SK-N-MC (cell line): ENCODE measurements around the gene MX1.

Experiments used
- DNase-seq: peaks from one replicate; pipeline ENCODE4 v3.0.0-alpha.2; 2011; ENCODE audit warnings: low read depth, low spot score
- H3K27ac ChIP-seq: fragments of 200-600 bp; sonication (generic); 2 replicates; pipeline ENCODE4 v1.5.1; 2016; ENCODE audit warnings: mixed run types
- H3K36me3 ChIP-seq: fragments of 200-600 bp; sonication (generic); 2 replicates; pipeline ENCODE4 v1.6.1; 2017; ENCODE audit warnings: antibody characterized with exemption, low read length, mixed read lengths; ENCODE audit not compliant: insufficient read depth
- H3K4me3 ChIP-seq: fragments of 200-600 bp; sonication (generic); 2 replicates; pipeline ENCODE4 v1.5.1; 2016
- H3K9ac ChIP-seq: fragments of 200-600 bp; sonication (generic); 2 replicates; pipeline ENCODE4 v1.8.0; 2017; ENCODE audit warnings: mixed run types, mixed read lengths; ENCODE audit not compliant: insufficient read length
- H3K9me3 ChIP-seq: fragments of 200-600 bp; sonication (generic); 2 replicates; pipeline ENCODE4 v1.6.1; 2017; ENCODE audit warnings: low read depth, mild to moderate bottlenecking, antibody characterized with exemption, low read length, moderate library complexity, mixed read lengths
- EZH2 ChIP-seq: fragments of 200-600 bp; sonication (generic); IDR thresholded peaks from one replicate; pipeline ENCODE4 v1.6.1; 2017; ENCODE audit warnings: antibody characterized with exemption
- FOXP2 ChIP-seq: optimal IDR thresholded peaks from 2 replicates; pipeline ENCODE3; 2011; ENCODE audit warnings: mild to moderate bottlenecking, moderate library complexity; ENCODE audit not compliant: insufficient read depth; ENCODE audit errors: extremely low read length, control extremely low read depth
- POLR2AphosphoS5 ChIP-seq: IDR thresholded peaks from 2 replicates; pipeline ENCODE4 v1.6.1; 2012; ENCODE audit warnings: mild to moderate bottlenecking, low read depth, low read length, borderline replicate concordance

Gene MX1

GRCh38 chr21:41443562-41443961 is 17.5 kb downstream of the MX1 start:
- H3K36me3 ChIP-seq = no peaks in the 10 kb centered on the region
- H3K9me3 ChIP-seq = no peaks in the 10 kb centered on the region
- DNase-seq = no peak
- no peak overlapping the region for H3K4me3 ChIP-seq
- H3K9ac ChIP-seq = no peak overlapping the region
- H3K27ac ChIP-seq = no peak overlapping the region
- no peak for TF ChIP-seq EZH2
- TF ChIP-seq POLR2AphosphoS5 = no peak
- no peak for TF ChIP-seq FOXP2

- no peak for DNase-seq
- TF ChIP-seq EZH2 = no peak
- no peak for TF ChIP-seq FOXP2
- TF ChIP-seq POLR2AphosphoS5 = no peak
- H3K27ac ChIP-seq = no peak overlapping the region
- H3K9me3 ChIP-seq = no peaks in the 10 kb centered on the region
- H3K4me3 ChIP-seq = no peak overlapping the region
- no peaks in the 10 kb centered on the region for H3K36me3 ChIP-seq
- no peak overlapping the region for H3K9ac ChIP-seq
These were observed 18.8 kb downstream of the MX1 start for GRCh38 chr21:41444703-41445464.

DNA sequence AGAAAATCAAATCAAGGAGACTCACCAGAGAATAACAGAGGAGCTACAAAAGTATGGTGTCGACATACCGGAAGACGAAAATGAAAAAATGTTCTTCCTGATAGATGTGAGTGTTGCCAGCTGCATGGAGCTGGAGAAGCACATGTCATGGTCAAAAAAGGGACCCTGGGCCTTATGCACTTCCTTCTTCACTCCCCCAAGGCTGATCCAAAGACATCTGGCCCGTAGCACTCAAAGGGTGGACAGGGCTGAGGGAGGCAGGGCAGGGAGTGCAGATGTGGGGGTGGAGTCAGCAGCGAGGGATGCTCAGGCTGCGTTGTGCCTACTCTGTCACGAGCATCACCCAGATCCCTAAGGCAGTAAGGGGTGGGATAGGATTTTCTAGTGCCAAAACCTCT is 19.4 kb downstream of the MX1 start:
- Histone ChIP-seq H3K27ac (no peak overlapping the region), H3K9me3 (no peaks in the 10 kb centered on the region), H3K36me3 (no peaks in the 10 kb centered on the region), H3K4me3 (no peak overlapping the region), H3K9ac (no peak overlapping the region)
- no peak for DNase-seq
- no peak for TF ChIP-seq FOXP2
- TF ChIP-seq POLR2AphosphoS5 = no peak
- TF ChIP-seq EZH2 = no peak

DNA sequence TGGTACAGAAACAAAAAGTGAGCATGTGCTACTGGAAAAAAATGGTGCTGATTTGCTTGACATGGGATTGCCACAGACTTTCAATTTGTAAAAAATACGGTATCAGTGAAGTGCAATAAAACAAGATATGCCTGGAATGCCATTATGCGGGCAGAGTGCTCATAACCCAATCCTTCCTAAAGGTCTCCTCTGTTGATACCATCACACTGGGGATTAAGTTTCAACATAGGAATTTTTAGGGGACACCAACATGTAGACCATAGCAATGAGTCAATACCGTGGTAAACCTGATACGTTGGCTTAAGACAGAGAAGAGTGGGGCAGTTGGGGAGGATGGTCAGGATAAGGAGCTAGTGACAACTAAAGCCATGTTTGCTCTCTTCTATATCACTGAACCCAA is 20.5 kb downstream of the MX1 start:
- no peak overlapping the region for H3K9ac ChIP-seq
- no peak overlapping the region for H3K27ac ChIP-seq
- no peaks in the 10 kb centered on the region for H3K9me3 ChIP-seq
- no peaks in the 10 kb centered on the region for H3K36me3 ChIP-seq
- H3K4me3 ChIP-seq = no peak overlapping the region
- DNase-seq = no peak
- no peak for TF ChIP-seq FOXP2
- no peak for TF ChIP-seq EZH2
- TF ChIP-seq POLR2AphosphoS5 = no peak

DNA sequence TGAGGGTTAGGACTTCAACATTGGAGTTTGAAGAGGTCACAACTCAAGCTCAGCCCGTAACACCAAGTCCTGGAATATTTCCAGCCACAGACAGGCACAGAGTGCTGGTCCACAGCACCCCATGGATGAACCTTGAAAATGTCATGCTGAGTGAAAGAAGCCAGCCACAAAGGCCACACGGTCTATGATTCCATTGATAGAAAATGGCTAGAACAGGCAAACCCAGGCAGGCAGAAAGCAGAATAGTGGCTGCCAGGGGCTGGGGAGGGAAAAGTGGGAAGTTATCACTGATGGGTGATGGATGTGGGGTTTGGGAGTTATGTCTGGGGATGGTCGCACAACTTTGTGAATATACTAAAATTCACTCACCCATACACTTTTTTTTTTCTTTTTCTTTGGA is 21.3 kb downstream of the MX1 start:
- H3K4me3 ChIP-seq = no peak overlapping the region
- TF ChIP-seq POLR2AphosphoS5 (no peak), FOXP2 (no peak), EZH2 (no peak)
- no peak overlapping the region for H3K9ac ChIP-seq

GRCh38 chr21:41449613-41450012 is 23.6 kb downstream of the MX1 start:
- Histone ChIP-seq H3K9ac (no peak overlapping the region), H3K36me3 (no peaks in the 10 kb centered on the region), H3K9me3 (no peaks in the 10 kb centered on the region), H3K4me3 (no peak overlapping the region), H3K27ac (no peak overlapping the region)
- TF ChIP-seq FOXP2 = no peak
- no peak for TF ChIP-seq EZH2
- no peak for TF ChIP-seq POLR2AphosphoS5
- no peak for DNase-seq

More for the DNA sequence above, 21.3 kb downstream of the MX1 start:
- no peak for DNase-seq
- Histone ChIP-seq H3K9me3 (no peaks in the 10 kb centered on the region), H3K27ac (no peak overlapping the region), H3K36me3 (no peaks in the 10 kb centered on the region)

GRCh38 chr21:41451753-41452676 is 26.0 kb downstream of the MX1 start:
- no peak overlapping the region for H3K27ac ChIP-seq

DNA sequence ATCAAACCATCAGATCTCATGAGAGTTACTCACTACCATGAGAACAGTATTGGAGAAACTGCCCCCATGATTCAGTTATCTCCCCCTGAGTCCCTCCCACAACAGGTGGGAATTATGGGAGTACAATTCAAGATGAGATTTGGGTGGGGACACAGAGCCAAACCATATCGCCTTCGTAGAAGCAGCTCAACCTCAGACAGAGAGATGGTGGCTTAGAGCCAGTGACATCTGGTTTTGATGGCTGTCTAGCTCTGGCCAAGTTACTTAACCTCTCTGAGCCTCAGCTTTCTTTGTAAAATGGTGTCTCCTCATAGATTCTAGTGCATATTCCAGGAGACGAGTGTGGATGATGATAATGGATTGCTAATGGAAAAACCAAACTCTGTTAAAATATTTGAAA is 27.2 kb downstream of the MX1 start:
- Histone ChIP-seq H3K9me3 (no peaks in the 10 kb centered on the region), H3K4me3 (no peak overlapping the region), H3K36me3 (no peaks in the 10 kb centered on the region), H3K27ac (no peak overlapping the region), H3K9ac (no peak overlapping the region)
- no peak for TF ChIP-seq FOXP2
- TF ChIP-seq EZH2 = no peak
- TF ChIP-seq POLR2AphosphoS5 = no peak
- no peak for DNase-seq

More at GRCh38 chr21:41451753-41452676, 26.0 kb downstream of the MX1 start:
- Histone ChIP-seq H3K9ac (no peak overlapping the region), H3K36me3 (no peaks in the 10 kb centered on the region), H3K4me3 (no peak overlapping the region), H3K9me3 (no peaks in the 10 kb centered on the region)
- no peak for DNase-seq
- TF ChIP-seq FOXP2 (no peak), EZH2 (no peak), POLR2AphosphoS5 (no peak)
